OCI-LY7 (cell line): ENCODE results near the gene CARMIL1.

Experiments used
- EZH2phosphoT487 ChIP-seq: fragments of 200-600 bp; sonication (generic); IDR thresholded peaks from 2 replicates; pipeline ENCODE4 v1.6.1; 2018; ENCODE audit warnings: low read depth, borderline replicate concordance, mild to moderate bottlenecking, mixed run types, antibody characterized with exemption, low read length, moderate library complexity, mixed read lengths
- TF ChIP-seq, protein P1 (sequence below): fragments of 200-600 bp; sonication (generic); conservative IDR thresholded peaks from 2 replicates; pipeline ENCODE4 v1.5.1; 2014; ENCODE audit warnings: mild to moderate bottlenecking, antibody characterized with exemption, low read length, moderate library complexity, mixed read lengths

DNA sequence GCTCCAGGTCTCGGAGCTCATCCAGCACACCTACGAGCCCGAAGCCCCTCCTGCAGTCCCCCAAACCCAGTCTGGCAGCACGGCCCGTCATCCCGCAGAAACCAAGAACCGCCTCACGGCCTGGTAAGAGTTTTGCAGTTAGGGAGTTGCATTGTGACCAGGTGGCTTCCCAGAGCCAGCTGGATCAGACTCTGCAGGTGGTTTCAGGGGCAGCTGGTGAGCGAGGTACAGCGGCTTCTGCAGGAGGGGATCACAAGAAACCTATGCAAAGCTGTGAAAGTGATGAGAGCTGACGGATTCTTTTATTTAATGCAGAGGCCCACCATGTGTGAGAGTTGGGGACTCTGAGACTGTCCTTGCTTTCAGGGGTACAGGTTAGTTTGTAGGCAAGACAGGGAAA is 327.0 kb downstream of the CARMIL1 start:
- TF ChIP-seq, protein P1, sequence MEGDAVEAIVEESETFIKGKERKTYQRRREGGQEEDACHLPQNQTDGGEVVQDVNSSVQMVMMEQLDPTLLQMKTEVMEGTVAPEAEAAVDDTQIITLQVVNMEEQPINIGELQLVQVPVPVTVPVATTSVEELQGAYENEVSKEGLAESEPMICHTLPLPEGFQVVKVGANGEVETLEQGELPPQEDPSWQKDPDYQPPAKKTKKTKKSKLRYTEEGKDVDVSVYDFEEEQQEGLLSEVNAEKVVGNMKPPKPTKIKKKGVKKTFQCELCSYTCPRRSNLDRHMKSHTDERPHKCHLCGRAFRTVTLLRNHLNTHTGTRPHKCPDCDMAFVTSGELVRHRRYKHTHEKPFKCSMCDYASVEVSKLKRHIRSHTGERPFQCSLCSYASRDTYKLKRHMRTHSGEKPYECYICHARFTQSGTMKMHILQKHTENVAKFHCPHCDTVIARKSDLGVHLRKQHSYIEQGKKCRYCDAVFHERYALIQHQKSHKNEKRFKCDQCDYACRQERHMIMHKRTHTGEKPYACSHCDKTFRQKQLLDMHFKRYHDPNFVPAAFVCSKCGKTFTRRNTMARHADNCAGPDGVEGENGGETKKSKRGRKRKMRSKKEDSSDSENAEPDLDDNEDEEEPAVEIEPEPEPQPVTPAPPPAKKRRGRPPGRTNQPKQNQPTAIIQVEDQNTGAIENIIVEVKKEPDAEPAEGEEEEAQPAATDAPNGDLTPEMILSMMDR, result no peak
- TF ChIP-seq EZH2phosphoT487, result no peak
